ENCODE data around the gene EPB41.

The EPB41 gene

GRCh38 chr1:29011775-29012174, 97.4 kb downstream of the EPB41 start:
- DNase-seq (ENCODE audit: low read depth), result no peak
- no peak overlapping the region for H3K4me3 ChIP-seq (ENCODE audit: low read depth, low read length)
- TF ChIP-seq CTCF (IDR thresholded peaks at IDR 0.05; ENCODE audit: low read depth, low read length) (no peak), MAX (IDR thresholded peaks at IDR 0.05; ENCODE audit: low read depth, low read length) (no peak), POLR2A (IDR thresholded peaks at IDR 0.05; ENCODE audit: extremely low read depth, insufficient read length) (no peak), MYC (IDR thresholded peaks at IDR 0.05; ENCODE audit: low read depth, low read length) (no peak)

GRCh38 chr1:29017235-29017634, 102.9 kb downstream of the EPB41 start:
- no peak for DNase-seq (ENCODE audit: low read depth)
- TF ChIP-seq POLR2A (IDR thresholded peaks at IDR 0.05; ENCODE audit: extremely low read depth, insufficient read length) (no peak), MAX (IDR thresholded peaks at IDR 0.05; ENCODE audit: low read depth, low read length) (no peak), CTCF (IDR thresholded peaks at IDR 0.05; ENCODE audit: low read depth, low read length) (no peak), MYC (IDR thresholded peaks at IDR 0.05; ENCODE audit: low read depth, low read length) (no peak)
- H3K4me3 ChIP-seq (ENCODE audit: low read depth, low read length), result no peak overlapping the region

- no peak for DNase-seq (ENCODE audit: low read depth)
- TF ChIP-seq POLR2A (IDR thresholded peaks at IDR 0.05; ENCODE audit: extremely low read depth, insufficient read length) (no peak), MYC (IDR thresholded peaks at IDR 0.05; ENCODE audit: low read depth, low read length) (no peak), CTCF (IDR thresholded peaks at IDR 0.05; ENCODE audit: low read depth, low read length) (no peak), MAX (IDR thresholded peaks at IDR 0.05; ENCODE audit: low read depth, low read length) (no peak)
These were observed 103.8 kb downstream of the EPB41 start for GRCh38 chr1:29017975-29018712.

GRCh38 chr1:29022620-29023019, 108.3 kb downstream of the EPB41 start:
- DNase-seq (ENCODE audit: low read depth), result no peak
- TF ChIP-seq POLR2A (IDR thresholded peaks at IDR 0.05; ENCODE audit: extremely low read depth, insufficient read length), result no peak
- no peak for TF ChIP-seq MYC (IDR thresholded peaks at IDR 0.05; ENCODE audit: low read depth, low read length)
- no peak for TF ChIP-seq MAX (IDR thresholded peaks at IDR 0.05; ENCODE audit: low read depth, low read length)
- no peak for TF ChIP-seq CTCF (IDR thresholded peaks at IDR 0.05; ENCODE audit: low read depth, low read length)
- H3K4me3 ChIP-seq (ENCODE audit: low read depth, low read length), result no peak overlapping the region

More at GRCh38 chr1:29017975-29018712, 103.8 kb downstream of the EPB41 start:
- H3K4me3 ChIP-seq (ENCODE audit: low read depth, low read length), result no peak overlapping the region

- TF ChIP-seq CTCF (IDR thresholded peaks at IDR 0.05; ENCODE audit: low read depth, low read length) (no peak), MAX (IDR thresholded peaks at IDR 0.05; ENCODE audit: low read depth, low read length) (no peak), MYC (IDR thresholded peaks at IDR 0.05; ENCODE audit: low read depth, low read length) (no peak), POLR2A (IDR thresholded peaks at IDR 0.05; ENCODE audit: extremely low read depth, insufficient read length) (no peak)
- no peak overlapping the region for H3K4me3 ChIP-seq (ENCODE audit: low read depth, low read length)
- no peak for DNase-seq (ENCODE audit: low read depth)
These were observed 115.3 kb downstream of the EPB41 start for GRCh38 chr1:29029667-29030066.
